Measurements from ENCODE around the gene RHOBTB1.

DNA sequence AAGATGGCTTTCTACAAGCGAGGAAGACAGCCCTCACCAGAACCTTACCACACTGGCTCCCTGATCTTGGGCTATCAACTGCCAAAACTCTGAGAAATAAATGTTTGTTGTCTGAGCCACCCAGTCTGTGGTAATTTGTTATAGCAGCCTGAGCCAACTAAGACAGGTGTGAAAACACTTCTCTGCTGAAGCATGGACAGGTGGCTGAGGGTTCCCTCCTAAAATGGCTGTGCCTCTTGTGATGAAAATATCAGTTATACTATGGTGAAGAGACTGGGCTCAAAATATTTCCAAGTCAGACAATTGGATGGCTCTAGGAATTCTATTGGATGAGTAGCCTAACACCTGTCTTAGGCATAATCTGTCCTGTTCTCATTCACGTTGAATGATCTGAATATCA, 87.6 kb downstream of the RHOBTB1 start:
- no peak for TF ChIP-seq CTCF (conservative IDR thresholded peaks at IDR 0.05)
- TF ChIP-seq ZFX (IDR thresholded peaks at IDR 0.05): no peak
